ENCODE data around the gene SKI.

GRCh38 chr1:2187619-2188018, 40.5 kb upstream of the SKI start:
- TF ChIP-seq CTCF (IDR thresholded peaks at IDR 0.05; ENCODE audit: low read length) (no peak), EZH2phosphoT487 (IDR thresholded peaks at IDR 0.05; ENCODE audit: low read length) (no peak)

Measured in MM.1S (cell line).